WTC11 (cell line): ENCODE data around the gene TPK1. TPM values are rescaled to one million over a fixed set of nuclear protein-coding genes. Genes with fewer than 3 reads are reported as not detected.

Experiments used
- ATAC-seq: fragments of 200-7000 bp; cut with Tn5 transposase; 2 replicates; pipeline ENCODE4 v1.10.0; 2021; ENCODE audit warnings: mild to moderate bottlenecking, moderate library complexity
- CTCF ChIA-PET: fragments of 300-600 bp; sonication (Branson Sonifier 250); formaldehyde crosslinking; loops from one replicate; lab custom pipeline; 2021; ENCODE audit warnings: antibody characterized with exemption; lab: Charles Lee
- POLR2A ChIA-PET: fragments of 350-600 bp; sonication (Branson Sonifier 250); formaldehyde crosslinking; loops from one replicate; lab custom pipeline; 2021; ENCODE audit warnings: antibody characterized with exemption; lab: Charles Lee
- DNase-seq: peaks from one replicate; pipeline ENCODE4 v3.0.0; 2021; ENCODE audit warnings: low spot score
- H3K27ac Mint-ChIP-seq: 2 replicates; pipeline ENCODE4 v1.8.0; 2021; ENCODE audit warnings: mixed read lengths
- H3K27me3 Mint-ChIP-seq: 2 replicates; pipeline ENCODE4 v1.8.0; 2021; ENCODE audit warnings: low read depth, mild to moderate bottlenecking, moderate library complexity, mixed read lengths
- H3K36me3 Mint-ChIP-seq: 2 replicates; pipeline ENCODE4 v1.8.0; 2021; ENCODE audit warnings: mixed read lengths
- H3K4me1 Mint-ChIP-seq: 2 replicates; pipeline ENCODE4 v1.8.0; 2022; ENCODE audit warnings: mixed read lengths
- H3K4me3 Mint-ChIP-seq: 2 replicates; pipeline ENCODE4 v1.8.0; 2021; ENCODE audit warnings: mild to moderate bottlenecking, moderate library complexity, mixed read lengths
- H3K9me3 Mint-ChIP-seq: 2 replicates; pipeline ENCODE4 v1.8.0; 2021; ENCODE audit warnings: mixed read lengths
- ELF4 ChIP-seq: sonication (generic); formaldehyde crosslinking; IDR thresholded peaks from 2 replicates; pipeline ENCODE4 v1.8.1; 2022; ENCODE audit warnings: low read depth, mild to moderate bottlenecking, moderate library complexity, missing genetic modification reagents
- EMX1 ChIP-seq: fragments of 250-450 bp; sonication (Bioruptor Pico); IDR thresholded peaks from 2 replicates; pipeline ENCODE4 v1.8.0; 2021; ENCODE audit warnings: mild to moderate bottlenecking
- ETV6 ChIP-seq: sonication (generic); formaldehyde crosslinking; IDR thresholded peaks from 2 replicates; pipeline ENCODE4 v1.8.1; 2022; ENCODE audit warnings: mild to moderate bottlenecking, missing genetic modification reagents
- FOXK1 ChIP-seq: sonication (generic); formaldehyde crosslinking; IDR thresholded peaks from 2 replicates; pipeline ENCODE4 v1.8.0; 2022; ENCODE audit warnings: mild to moderate bottlenecking, moderate library complexity, missing genetic modification reagents
- GABPB1 ChIP-seq: sonication (generic); formaldehyde crosslinking; IDR thresholded peaks from 2 replicates; pipeline ENCODE4 v1.8.1; 2023; ENCODE audit warnings: mild to moderate bottlenecking, missing genetic modification reagents
- JUN ChIP-seq: sonication (generic); formaldehyde crosslinking; IDR thresholded peaks from 2 replicates; pipeline ENCODE4 v1.8.0; 2023; ENCODE audit warnings: mild to moderate bottlenecking, missing genetic modification reagents
- NR1H2 ChIP-seq: sonication (generic); formaldehyde crosslinking; IDR thresholded peaks from 2 replicates; pipeline ENCODE4 v1.9.0; 2021; ENCODE audit warnings: mild to moderate bottlenecking, moderate library complexity, missing genetic modification reagents
- NR2C2 ChIP-seq: sonication (generic); formaldehyde crosslinking; IDR thresholded peaks from 2 replicates; pipeline ENCODE4 v1.8.0; 2022; ENCODE audit warnings: mild to moderate bottlenecking, missing genetic modification reagents
- PRRX2 ChIP-seq: fragments of 250-450 bp; sonication (Bioruptor Pico); IDR thresholded peaks from 2 replicates; pipeline ENCODE4 v1.8.0; 2021; ENCODE audit warnings: mild to moderate bottlenecking
- RORB ChIP-seq: fragments of 250-450 bp; sonication (Bioruptor Pico); IDR thresholded peaks from 2 replicates; pipeline ENCODE4 v1.9.0; 2021; ENCODE audit warnings: mild to moderate bottlenecking
- SMAD3 ChIP-seq: sonication (generic); formaldehyde crosslinking; IDR thresholded peaks from 2 replicates; pipeline ENCODE4 v1.8.0; 2022; ENCODE audit warnings: missing genetic modification reagents, mild to moderate bottlenecking, borderline replicate concordance
- SOX15 ChIP-seq: fragments of 250-450 bp; sonication (Bioruptor Pico); IDR thresholded peaks from 2 replicates; pipeline ENCODE4 v1.9.0; 2021; ENCODE audit warnings: mild to moderate bottlenecking
- TP53 ChIP-seq: sonication (generic); formaldehyde crosslinking; IDR thresholded peaks from 2 replicates; pipeline ENCODE4 v1.8.1; 2023; ENCODE audit warnings: mild to moderate bottlenecking, missing genetic modification reagents
- ZNF121 ChIP-seq: sonication (generic); formaldehyde crosslinking; IDR thresholded peaks from 2 replicates; pipeline ENCODE4 v1.8.0; 2023; ENCODE audit warnings: missing genetic modification reagents
- ZNF138 ChIP-seq: sonication (generic); formaldehyde crosslinking; conservative IDR thresholded peaks from 2 replicates; pipeline ENCODE4 v1.8.1; 2022; ENCODE audit warnings: mild to moderate bottlenecking, moderate library complexity, missing genetic modification reagents
- ZNF219 ChIP-seq: sonication (generic); formaldehyde crosslinking; IDR thresholded peaks from 2 replicates; pipeline ENCODE4 v1.8.0; 2023; ENCODE audit warnings: missing genetic modification reagents, mild to moderate bottlenecking, borderline replicate concordance
- ZNF317 ChIP-seq: sonication (generic); formaldehyde crosslinking; IDR thresholded peaks from 2 replicates; pipeline ENCODE4 v1.8.1; 2023; ENCODE audit warnings: low read depth, mild to moderate bottlenecking, moderate library complexity, missing genetic modification reagents, borderline replicate concordance
- ZNF396 ChIP-seq: fragments of 250-450 bp; sonication (Bioruptor Pico); IDR thresholded peaks from 2 replicates; pipeline ENCODE4 v1.8.0; 2021; ENCODE audit warnings: mild to moderate bottlenecking, moderate library complexity, borderline replicate concordance
- ZNF416 ChIP-seq: fragments of 250-450 bp; sonication (Bioruptor Pico); IDR thresholded peaks from 2 replicates; pipeline ENCODE4 v1.9.0; 2021; ENCODE audit warnings: mild to moderate bottlenecking, inconsistent platforms
- ZNF423 ChIP-seq: fragments of 250-450 bp; sonication (Bioruptor Pico); IDR thresholded peaks from 2 replicates; pipeline ENCODE4 v2.1.2; 2022; ENCODE audit warnings: mild to moderate bottlenecking, moderate library complexity
- total RNA-seq: library from RNA; stranded (reverse); gene quantifications from 3 replicates; pipeline ENCODE4 v1.2.3, GENCODE V29; 2021
- TF ChIP-seq, protein P1 (sequence below): sonication (generic); formaldehyde crosslinking; conservative IDR thresholded peaks from 2 replicates; pipeline ENCODE4 v1.8.1; 2022; ENCODE audit warnings: mild to moderate bottlenecking, missing genetic modification reagents
- TF ChIP-seq, protein P2 (sequence below): fragments of 250-450 bp; sonication (Bioruptor Pico); IDR thresholded peaks from 2 replicates; pipeline ENCODE4 v1.9.0; 2021; ENCODE audit warnings: moderate library complexity, mild to moderate bottlenecking, inconsistent platforms, borderline replicate concordance
- TF ChIP-seq, protein P3 (sequence below): sonication (generic); formaldehyde crosslinking; IDR thresholded peaks from 2 replicates; pipeline ENCODE4 v1.8.0; 2023; ENCODE audit warnings: missing genetic modification reagents
- TF ChIP-seq, protein P4 (sequence below): sonication (generic); formaldehyde crosslinking; IDR thresholded peaks from 2 replicates; pipeline ENCODE4 v1.8.0; 2022; ENCODE audit warnings: mild to moderate bottlenecking, missing genetic modification reagents
- TF ChIP-seq, protein P5 (sequence below): fragments of 250-450 bp; sonication (Bioruptor Pico); IDR thresholded peaks from 2 replicates; pipeline ENCODE4 v1.9.0; 2021; ENCODE audit warnings: mild to moderate bottlenecking, borderline replicate concordance
- TF ChIP-seq, protein P6 (sequence below): fragments of 250-450 bp; sonication (Bioruptor Pico); IDR thresholded peaks from 2 replicates; pipeline ENCODE4 v1.9.0; 2021; ENCODE audit warnings: mild to moderate bottlenecking
- TF ChIP-seq, protein P7 (sequence below): fragments of 200-600 bp; IDR thresholded peaks from 2 replicates; pipeline ENCODE4 v1.8.0; 2022; ENCODE audit warnings: antibody characterized with exemption

The TPK1 gene
- total RNA-seq, 1 experiment from 2014 or later, result 2.7 TPM

DNA sequence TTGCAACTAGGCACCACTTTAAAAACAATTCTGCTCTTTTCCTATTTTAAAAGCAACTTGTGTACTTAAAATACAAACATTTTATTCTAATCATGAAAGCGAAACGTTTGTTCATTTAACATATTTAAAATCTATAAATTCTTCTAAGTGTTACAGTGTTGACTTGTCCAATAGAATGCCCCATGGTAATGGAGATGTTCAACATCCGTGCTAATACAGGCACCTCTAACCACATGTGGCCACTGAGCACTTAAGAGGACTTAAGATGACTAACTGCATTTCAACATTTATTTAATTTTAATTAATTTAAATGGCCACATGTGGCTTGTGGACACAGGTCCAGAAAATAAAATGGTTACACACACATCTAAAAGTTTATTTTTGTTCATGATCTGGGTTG lies 115.1 kb downstream of the TPK1 start:
- no peak overlapping the region for H3K27ac Mint-ChIP-seq
- ChIA-PET POLR2A (interaction anchor here (0.6 kb wide), 1 partner anchor 54 kb away, joined by 3 read pairs; no protein-coding TSS in a partner anchor), CTCF (no interaction called here)

DNA sequence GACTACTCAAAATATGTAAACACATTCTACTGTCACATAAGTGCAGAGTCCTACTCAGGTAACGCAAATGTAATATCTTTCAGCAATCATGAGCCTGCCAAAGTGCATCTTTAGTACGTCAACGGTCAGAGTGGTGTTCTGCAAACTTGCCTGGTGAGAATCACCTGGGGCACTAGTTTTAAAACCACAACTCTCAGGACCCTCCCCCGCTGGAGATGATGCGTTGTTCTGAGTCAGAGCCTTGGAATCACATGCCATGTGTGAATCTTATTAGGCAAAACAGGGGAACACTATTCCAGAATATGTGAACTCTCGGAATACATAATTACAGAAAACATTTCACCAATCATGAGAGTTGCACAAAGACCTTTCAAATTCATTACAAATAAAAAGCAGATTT lies 115.7 kb downstream of the TPK1 start:
- peak; percentile 77 for ATAC-seq
- Mint-ChIP-seq H3K27ac (no peak overlapping the region), H3K9me3 (peaks cover 12% of the 10 kb centered on the region), H3K36me3 (no peaks in the 10 kb centered on the region), H3K4me3 (no peak overlapping the region), H3K27me3 (no peaks in the 10 kb centered on the region), H3K4me1 (peaks cover 7% of the 10 kb centered on the region)
- DNase-seq, result peak; percentile 35
- TF ChIP-seq, protein P1, sequence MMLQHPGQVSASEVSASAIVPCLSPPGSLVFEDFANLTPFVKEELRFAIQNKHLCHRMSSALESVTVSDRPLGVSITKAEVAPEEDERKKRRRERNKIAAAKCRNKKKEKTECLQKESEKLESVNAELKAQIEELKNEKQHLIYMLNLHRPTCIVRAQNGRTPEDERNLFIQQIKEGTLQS (CRISPR knock-in tag), result no peak
- TF ChIP-seq JUN (no peak), RORB (CRISPR knock-in tag) (no peak), ZNF396 (no peak), ELF4 (no peak), FOXK1 (CRISPR knock-in tag) (no peak), EMX1 (CRISPR knock-in tag) (no peak), ZNF121 (CRISPR knock-in tag) (no peak), PRRX2 (CRISPR knock-in tag) (no peak)
- TF ChIP-seq, protein P2, sequence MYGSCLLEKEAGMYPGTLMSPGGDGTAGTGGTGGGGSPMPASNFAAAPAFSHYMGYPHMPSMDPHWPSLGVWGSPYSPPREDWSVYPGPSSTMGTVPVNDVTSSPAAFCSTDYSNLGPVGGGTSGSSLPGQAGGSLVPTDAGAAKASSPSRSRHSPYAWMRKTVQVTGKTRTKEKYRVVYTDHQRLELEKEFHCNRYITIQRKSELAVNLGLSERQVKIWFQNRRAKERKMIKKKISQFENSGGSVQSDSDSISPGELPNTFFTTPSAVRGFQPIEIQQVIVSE (CRISPR knock-in tag), result no peak
- TF ChIP-seq, protein P3, sequence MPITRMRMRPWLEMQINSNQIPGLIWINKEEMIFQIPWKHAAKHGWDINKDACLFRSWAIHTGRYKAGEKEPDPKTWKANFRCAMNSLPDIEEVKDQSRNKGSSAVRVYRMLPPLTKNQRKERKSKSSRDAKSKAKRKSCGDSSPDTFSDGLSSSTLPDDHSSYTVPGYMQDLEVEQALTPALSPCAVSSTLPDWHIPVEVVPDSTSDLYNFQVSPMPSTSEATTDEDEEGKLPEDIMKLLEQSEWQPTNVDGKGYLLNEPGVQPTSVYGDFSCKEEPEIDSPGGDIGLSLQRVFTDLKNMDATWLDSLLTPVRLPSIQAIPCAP, result no peak
- TF ChIP-seq, protein P4, sequence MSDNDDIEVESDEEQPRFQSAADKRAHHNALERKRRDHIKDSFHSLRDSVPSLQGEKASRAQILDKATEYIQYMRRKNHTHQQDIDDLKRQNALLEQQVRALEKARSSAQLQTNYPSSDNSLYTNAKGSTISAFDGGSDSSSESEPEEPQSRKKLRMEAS (CRISPR knock-in tag), result no peak
- TF ChIP-seq, protein P5, sequence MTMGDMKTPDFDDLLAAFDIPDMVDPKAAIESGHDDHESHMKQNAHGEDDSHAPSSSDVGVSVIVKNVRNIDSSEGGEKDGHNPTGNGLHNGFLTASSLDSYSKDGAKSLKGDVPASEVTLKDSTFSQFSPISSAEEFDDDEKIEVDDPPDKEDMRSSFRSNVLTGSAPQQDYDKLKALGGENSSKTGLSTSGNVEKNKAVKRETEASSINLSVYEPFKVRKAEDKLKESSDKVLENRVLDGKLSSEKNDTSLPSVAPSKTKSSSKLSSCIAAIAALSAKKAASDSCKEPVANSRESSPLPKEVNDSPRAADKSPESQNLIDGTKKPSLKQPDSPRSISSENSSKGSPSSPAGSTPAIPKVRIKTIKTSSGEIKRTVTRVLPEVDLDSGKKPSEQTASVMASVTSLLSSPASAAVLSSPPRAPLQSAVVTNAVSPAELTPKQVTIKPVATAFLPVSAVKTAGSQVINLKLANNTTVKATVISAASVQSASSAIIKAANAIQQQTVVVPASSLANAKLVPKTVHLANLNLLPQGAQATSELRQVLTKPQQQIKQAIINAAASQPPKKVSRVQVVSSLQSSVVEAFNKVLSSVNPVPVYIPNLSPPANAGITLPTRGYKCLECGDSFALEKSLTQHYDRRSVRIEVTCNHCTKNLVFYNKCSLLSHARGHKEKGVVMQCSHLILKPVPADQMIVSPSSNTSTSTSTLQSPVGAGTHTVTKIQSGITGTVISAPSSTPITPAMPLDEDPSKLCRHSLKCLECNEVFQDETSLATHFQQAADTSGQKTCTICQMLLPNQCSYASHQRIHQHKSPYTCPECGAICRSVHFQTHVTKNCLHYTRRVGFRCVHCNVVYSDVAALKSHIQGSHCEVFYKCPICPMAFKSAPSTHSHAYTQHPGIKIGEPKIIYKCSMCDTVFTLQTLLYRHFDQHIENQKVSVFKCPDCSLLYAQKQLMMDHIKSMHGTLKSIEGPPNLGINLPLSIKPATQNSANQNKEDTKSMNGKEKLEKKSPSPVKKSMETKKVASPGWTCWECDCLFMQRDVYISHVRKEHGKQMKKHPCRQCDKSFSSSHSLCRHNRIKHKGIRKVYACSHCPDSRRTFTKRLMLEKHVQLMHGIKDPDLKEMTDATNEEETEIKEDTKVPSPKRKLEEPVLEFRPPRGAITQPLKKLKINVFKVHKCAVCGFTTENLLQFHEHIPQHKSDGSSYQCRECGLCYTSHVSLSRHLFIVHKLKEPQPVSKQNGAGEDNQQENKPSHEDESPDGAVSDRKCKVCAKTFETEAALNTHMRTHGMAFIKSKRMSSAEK (CRISPR knock-in tag), result no peak
- POLR2A ChIA-PET, result no interaction called here
- CTCF ChIA-PET, result no interaction called here

More for the DNA sequence above, 115.1 kb downstream of the TPK1 start:
- Mint-ChIP-seq H3K4me3 (no peak overlapping the region), H3K27me3 (no peaks in the 10 kb centered on the region), H3K4me1 (peaks cover 7% of the 10 kb centered on the region), H3K9me3 (peaks cover 12% of the 10 kb centered on the region), H3K36me3 (no peaks in the 10 kb centered on the region)
- no peak for ATAC-seq
- DNase-seq, result no peak
- TF ChIP-seq NR2C2 (CRISPR knock-in tag) (no peak), ZNF416 (CRISPR knock-in tag) (no peak), ELF4 (no peak), ZNF396 (no peak), NR1H2 (CRISPR knock-in tag) (no peak), TP53 (CRISPR knock-in tag) (no peak), ZNF423 (CRISPR knock-in tag) (no peak), ZNF317 (CRISPR knock-in tag) (no peak), GABPB1 (CRISPR knock-in tag) (no peak), SOX15 (CRISPR knock-in tag) (no peak), ZNF138 (CRISPR knock-in tag) (no peak), ZNF219 (CRISPR knock-in tag) (no peak), ETV6 (CRISPR knock-in tag) (no peak), SMAD3 (CRISPR knock-in tag) (no peak)
- TF ChIP-seq, protein P6, sequence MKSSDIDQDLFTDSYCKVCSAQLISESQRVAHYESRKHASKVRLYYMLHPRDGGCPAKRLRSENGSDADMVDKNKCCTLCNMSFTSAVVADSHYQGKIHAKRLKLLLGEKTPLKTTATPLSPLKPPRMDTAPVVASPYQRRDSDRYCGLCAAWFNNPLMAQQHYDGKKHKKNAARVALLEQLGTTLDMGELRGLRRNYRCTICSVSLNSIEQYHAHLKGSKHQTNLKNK (CRISPR knock-in tag), result no peak
- TF ChIP-seq, protein P7, sequence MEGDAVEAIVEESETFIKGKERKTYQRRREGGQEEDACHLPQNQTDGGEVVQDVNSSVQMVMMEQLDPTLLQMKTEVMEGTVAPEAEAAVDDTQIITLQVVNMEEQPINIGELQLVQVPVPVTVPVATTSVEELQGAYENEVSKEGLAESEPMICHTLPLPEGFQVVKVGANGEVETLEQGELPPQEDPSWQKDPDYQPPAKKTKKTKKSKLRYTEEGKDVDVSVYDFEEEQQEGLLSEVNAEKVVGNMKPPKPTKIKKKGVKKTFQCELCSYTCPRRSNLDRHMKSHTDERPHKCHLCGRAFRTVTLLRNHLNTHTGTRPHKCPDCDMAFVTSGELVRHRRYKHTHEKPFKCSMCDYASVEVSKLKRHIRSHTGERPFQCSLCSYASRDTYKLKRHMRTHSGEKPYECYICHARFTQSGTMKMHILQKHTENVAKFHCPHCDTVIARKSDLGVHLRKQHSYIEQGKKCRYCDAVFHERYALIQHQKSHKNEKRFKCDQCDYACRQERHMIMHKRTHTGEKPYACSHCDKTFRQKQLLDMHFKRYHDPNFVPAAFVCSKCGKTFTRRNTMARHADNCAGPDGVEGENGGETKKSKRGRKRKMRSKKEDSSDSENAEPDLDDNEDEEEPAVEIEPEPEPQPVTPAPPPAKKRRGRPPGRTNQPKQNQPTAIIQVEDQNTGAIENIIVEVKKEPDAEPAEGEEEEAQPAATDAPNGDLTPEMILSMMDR, result no peak
- TF ChIP-seq, protein P4 (CRISPR knock-in tag), result no peak
